Thyroid gland (tissue), 4 donors: ENCODE results near the gene CAGE1. TPM values are rescaled to one million over a fixed set of nuclear protein-coding genes. Genes with fewer than 3 reads are reported as not detected.

ENCODE experiments used
- DNase-seq, 2 donors: peaks; one replicate each; pipeline ENCODE4 v3.0.0-alpha.2; 2019
- H3K27ac ChIP-seq, 3 donors: fragments of 200-600 bp; sonication (generic); 1 replicate in 2 of 3; 2 replicates in 1 of 3; pipeline ENCODE4 v1.5.1; 2016 to 2019; ENCODE audit warnings: mild to moderate bottlenecking in 1 of 3, moderate library complexity in 1 of 3
- H3K27me3 ChIP-seq: fragments of 200-600 bp; sonication (generic); one replicate; pipeline ENCODE4 v1.5.1; 2019
- H3K36me3 ChIP-seq, 2 donors: fragments of 200-600 bp; sonication (generic); one replicate each; pipeline ENCODE4 v1.5.1; 2016 to 2019
- H3K4me1 ChIP-seq, 2 donors: fragments of 200-600 bp; sonication (generic); one replicate each; pipeline ENCODE4 v1.5.1; 2017 to 2019
- H3K4me3 ChIP-seq, 3 donors: fragments of 200-600 bp; sonication (generic); replicated peaks in 1 of 3; 1 replicate in 2 of 3; 2 replicates in 1 of 3; pipeline ENCODE4 v1.5.1; 2016; ENCODE audit warnings: mild to moderate bottlenecking in 1 of 3
- H3K9me3 ChIP-seq: fragments of 200-600 bp; sonication (generic); one replicate; pipeline ENCODE4 v1.5.1; 2017
- POLR2A ChIP-seq, 2 donors: fragments of 450-650 bp; IDR thresholded peaks; one replicate each; pipeline ENCODE4 v1.6.1; 2017; ENCODE audit warnings: antibody characterized with exemption in 2 of 2, mild to moderate bottlenecking in 2 of 2, moderate library complexity in 1 of 2
- WGBS, 2 donors: methylation state at CpG; one replicate each; pipeline ENCODE4 v1.1.5; 2017; 5-methylcytosine and 5-hydroxymethylcytosine counted together
- intact Hi-C: fragments of 100-400 bp; cut with DNase I; formaldehyde crosslinking; loops from one replicate; pipeline ENCODE4 v1.15.1; 2023
- total RNA-seq, 4 donors: library from RNA; depleted of rRNA; stranded (reverse); fragments of >200 nt; gene quantifications; one replicate each; pipeline ENCODE4 v1.2.3, GENCODE V29; 2016
- TF ChIP-seq, protein P1 (sequence below), 6 experiments: fragments of 200-600 bp in 3 of 6; fragments of 450-650 bp in 3 of 6; sonication (generic) in 3 of 6; IDR thresholded peaks; one replicate each; pipeline ENCODE4 v1.5.1; 2016 to 2019; ENCODE audit warnings: antibody characterized with exemption in 6 of 6, mild to moderate bottlenecking in 2 of 6, inconsistent platforms in 1 of 6, moderate library complexity in 1 of 6

Gene CAGE1
- total RNA-seq, 4 donors from 2014 or later: 0.20 TPM; not detected in 3

DNA sequence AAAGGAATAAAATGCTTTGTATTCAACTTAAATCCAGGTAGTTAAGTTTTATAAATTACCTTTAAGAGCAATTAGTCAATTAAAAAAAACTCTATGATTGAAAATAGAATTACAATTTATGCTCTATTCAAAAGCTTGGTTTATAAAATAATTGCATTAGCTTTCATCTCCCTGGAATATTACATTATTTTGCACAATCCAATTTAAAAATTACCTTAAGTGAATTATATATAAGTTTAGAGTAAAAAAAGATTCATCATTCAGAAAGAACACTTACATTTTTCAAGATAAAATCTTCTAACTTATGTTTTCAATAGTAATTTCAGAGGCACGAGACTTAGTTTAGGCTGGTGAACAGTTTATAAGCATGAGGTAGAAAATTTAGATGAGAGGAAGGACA, 91.4 kb downstream of the CAGE1 start:
- Histone ChIP-seq H3K4me1 (no peaks in the 10 kb centered on the region), H3K4me3 (no peak overlapping the region), H3K36me3 (peaks cover 52% of the 10 kb centered on the region in 2 donors), H3K27me3 (no peaks in the 10 kb centered on the region), H3K27ac (no peak overlapping the region), H3K9me3 (no peaks in the 10 kb centered on the region)
- TF ChIP-seq, protein P1, sequence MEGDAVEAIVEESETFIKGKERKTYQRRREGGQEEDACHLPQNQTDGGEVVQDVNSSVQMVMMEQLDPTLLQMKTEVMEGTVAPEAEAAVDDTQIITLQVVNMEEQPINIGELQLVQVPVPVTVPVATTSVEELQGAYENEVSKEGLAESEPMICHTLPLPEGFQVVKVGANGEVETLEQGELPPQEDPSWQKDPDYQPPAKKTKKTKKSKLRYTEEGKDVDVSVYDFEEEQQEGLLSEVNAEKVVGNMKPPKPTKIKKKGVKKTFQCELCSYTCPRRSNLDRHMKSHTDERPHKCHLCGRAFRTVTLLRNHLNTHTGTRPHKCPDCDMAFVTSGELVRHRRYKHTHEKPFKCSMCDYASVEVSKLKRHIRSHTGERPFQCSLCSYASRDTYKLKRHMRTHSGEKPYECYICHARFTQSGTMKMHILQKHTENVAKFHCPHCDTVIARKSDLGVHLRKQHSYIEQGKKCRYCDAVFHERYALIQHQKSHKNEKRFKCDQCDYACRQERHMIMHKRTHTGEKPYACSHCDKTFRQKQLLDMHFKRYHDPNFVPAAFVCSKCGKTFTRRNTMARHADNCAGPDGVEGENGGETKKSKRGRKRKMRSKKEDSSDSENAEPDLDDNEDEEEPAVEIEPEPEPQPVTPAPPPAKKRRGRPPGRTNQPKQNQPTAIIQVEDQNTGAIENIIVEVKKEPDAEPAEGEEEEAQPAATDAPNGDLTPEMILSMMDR (IDR thresholded peaks at IDR 0.05): no peak
- no peak for TF ChIP-seq POLR2A (IDR thresholded peaks at IDR 0.05)
- intact Hi-C loops: no loop called here
- no peak for DNase-seq
- WGBS, 2 donors: 92 to 99% methylated on average over 1 of the region's 1 CpG

DNA sequence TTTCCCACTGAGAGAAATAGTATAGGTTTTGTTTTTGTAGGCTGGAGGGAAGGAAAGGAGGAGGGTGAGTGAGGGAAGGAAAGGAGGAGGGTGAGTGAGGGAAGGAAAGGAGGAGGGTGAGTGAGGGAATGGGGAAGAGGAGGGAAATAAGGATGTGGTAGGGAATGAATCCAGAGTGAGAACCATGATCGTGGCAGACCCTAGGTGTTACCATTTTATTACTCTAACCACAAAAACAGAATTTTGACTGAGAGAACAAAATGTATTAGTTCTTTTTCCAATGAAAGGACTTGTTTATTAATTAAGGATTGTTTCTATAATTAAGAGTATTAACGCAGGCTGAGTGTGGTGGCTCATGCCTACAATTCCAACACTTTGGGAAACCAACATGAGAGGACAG, 92.9 kb downstream of the CAGE1 start:
- intact Hi-C loops: no loop called here
- 95 to 96% methylated on average over 2 of the region's 2 CpGs for WGBS, 2 donors

DNA sequence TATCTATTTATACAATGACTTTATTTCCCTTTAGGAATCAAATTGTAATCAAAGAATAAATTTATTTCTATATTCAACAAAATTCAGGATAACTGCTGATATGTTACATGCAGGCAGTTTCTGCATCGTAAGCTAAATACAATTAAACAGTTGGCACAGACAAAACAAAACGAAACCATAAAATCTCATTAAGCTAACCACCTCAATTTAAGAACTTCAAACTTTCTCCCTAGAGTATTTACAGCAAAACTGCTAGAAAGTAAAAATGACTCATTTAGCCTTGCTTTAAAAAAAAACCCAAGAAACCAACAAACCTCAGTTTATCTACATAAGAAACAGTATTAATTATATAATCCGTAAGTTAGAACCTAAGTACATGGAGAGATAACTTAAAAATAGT, 93.6 kb downstream of the CAGE1 start:
- Histone ChIP-seq H3K27ac (no peak overlapping the region), H3K4me1 (no peaks in the 10 kb centered on the region), H3K36me3 (peaks cover 34 to 43% of the 10 kb centered on the region in 2 donors), H3K4me3 (no peak overlapping the region), H3K9me3 (no peaks in the 10 kb centered on the region), H3K27me3 (no peaks in the 10 kb centered on the region)
- TF ChIP-seq, protein P1 (IDR thresholded peaks at IDR 0.05): no peak
- TF ChIP-seq POLR2A (IDR thresholded peaks at IDR 0.05): no peak
- 95 to 96% methylated on average over 3 of the region's 3 CpGs for WGBS, 2 donors
- DNase-seq: no peak
- intact Hi-C loops: no loop called here

More for the DNA sequence above, 92.9 kb downstream of the CAGE1 start:
- Histone ChIP-seq H3K27ac (no peak overlapping the region), H3K36me3 (peaks cover 40 to 49% of the 10 kb centered on the region in 2 donors), H3K4me3 (no peak overlapping the region), H3K4me1 (no peaks in the 10 kb centered on the region), H3K27me3 (no peaks in the 10 kb centered on the region), H3K9me3 (no peaks in the 10 kb centered on the region)
- TF ChIP-seq, protein P1 (IDR thresholded peaks at IDR 0.05): no peak
- no peak for TF ChIP-seq POLR2A (IDR thresholded peaks at IDR 0.05)
- no peak for DNase-seq

DNA sequence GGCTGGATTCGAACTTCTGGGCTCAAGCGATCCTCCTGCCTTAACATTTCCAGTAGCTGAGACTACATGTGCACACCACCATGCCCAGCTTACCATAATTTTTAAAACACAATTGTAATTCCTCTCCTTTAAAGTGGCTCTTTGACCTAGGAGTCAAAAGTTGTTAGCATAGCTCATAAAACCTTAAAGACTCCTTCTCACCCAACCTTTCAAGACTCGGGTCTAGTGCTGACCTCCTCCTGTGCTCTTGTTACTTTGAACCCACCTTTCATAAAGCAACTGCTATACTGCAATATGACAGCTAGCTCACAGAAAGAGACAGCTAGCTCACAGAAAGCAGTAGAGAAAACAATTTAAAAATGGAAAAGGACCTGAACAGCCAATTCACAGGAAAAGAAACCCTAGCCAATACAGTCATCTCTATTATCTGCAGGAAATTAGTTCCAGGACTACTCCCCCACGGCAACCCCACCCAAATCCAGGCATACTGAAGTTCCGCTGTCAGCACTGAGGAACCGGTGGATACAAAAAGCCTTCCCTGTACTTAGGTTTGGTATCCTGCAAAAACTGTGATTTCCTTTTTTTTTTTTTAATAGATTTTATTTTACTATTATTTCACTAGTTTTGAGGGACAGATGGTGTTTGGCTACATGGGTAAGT, 96.8 kb downstream of the CAGE1 start:
- peaks cover 26 to 43% of the 10 kb centered on the region in 2 donors for H3K36me3 ChIP-seq
- no peak overlapping the region for H3K4me3 ChIP-seq
- intact Hi-C loops: no loop called here

DNA sequence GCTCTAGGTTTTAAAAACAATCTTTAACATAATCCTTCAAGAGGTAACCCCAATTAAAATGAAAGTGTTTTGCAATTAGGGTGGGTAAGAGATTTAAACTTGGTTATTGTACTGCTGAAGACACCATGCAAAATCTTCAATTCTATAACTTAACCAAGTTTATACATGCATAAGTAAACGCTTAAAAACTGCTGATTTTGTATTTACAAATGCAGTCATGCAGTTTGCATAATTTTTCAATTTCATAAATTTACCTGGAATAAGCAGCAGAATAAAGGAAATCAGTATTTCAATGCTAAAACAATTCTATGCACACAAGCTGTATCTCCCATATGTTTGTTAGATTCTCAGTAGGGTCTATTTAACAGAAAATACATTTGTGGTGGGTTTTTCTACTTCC, 99.5 kb downstream of the CAGE1 start:
- H3K4me3 ChIP-seq: no peak overlapping the region
- WGBS, 2 donors: 94 to 98% methylated on average over 1 of the region's 1 CpG
- intact Hi-C loops: no loop called here
- H3K9me3 ChIP-seq: no peaks in the 10 kb centered on the region
- DNase-seq: no peak
- no peaks in the 10 kb centered on the region for H3K27me3 ChIP-seq
- TF ChIP-seq, protein P1 (IDR thresholded peaks at IDR 0.05): no peak
- peaks cover 22 to 30% of the 10 kb centered on the region in 2 donors for H3K36me3 ChIP-seq
- no peaks in the 10 kb centered on the region for H3K4me1 ChIP-seq
- no peak overlapping the region for H3K27ac ChIP-seq

More for the DNA sequence above, 96.8 kb downstream of the CAGE1 start:
- no peaks in the 10 kb centered on the region for H3K4me1 ChIP-seq
- TF ChIP-seq POLR2A (IDR thresholded peaks at IDR 0.05): no peak
- TF ChIP-seq, protein P1 (IDR thresholded peaks at IDR 0.05): no peak
- 75 to 83% methylated on average over 6 of the region's 6 CpGs for WGBS, 2 donors
- H3K27me3 ChIP-seq: no peaks in the 10 kb centered on the region
- no peaks in the 10 kb centered on the region for H3K9me3 ChIP-seq
- no peak for DNase-seq
- H3K27ac ChIP-seq: no peak overlapping the region
